NCI-H748 (cell line): ENCODE results near the gene ANXA10.
"Not testable (repeated sequence)": the region's sequence is repeated elsewhere in the genome, so short reads cannot be mapped to it uniquely, and the experiment has no call there.

Experiments
- DNase-seq: peaks from one replicate; lab custom pipeline; 2025; ENCODE audit not compliant: unreplicated experiment; lab: John Stamatoyannopoulos, UW

The ANXA10 gene, protein sequence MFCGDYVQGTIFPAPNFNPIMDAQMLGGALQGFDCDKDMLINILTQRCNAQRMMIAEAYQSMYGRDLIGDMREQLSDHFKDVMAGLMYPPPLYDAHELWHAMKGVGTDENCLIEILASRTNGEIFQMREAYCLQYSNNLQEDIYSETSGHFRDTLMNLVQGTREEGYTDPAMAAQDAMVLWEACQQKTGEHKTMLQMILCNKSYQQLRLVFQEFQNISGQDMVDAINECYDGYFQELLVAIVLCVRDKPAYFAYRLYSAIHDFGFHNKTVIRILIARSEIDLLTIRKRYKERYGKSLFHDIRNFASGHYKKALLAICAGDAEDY

DNA sequence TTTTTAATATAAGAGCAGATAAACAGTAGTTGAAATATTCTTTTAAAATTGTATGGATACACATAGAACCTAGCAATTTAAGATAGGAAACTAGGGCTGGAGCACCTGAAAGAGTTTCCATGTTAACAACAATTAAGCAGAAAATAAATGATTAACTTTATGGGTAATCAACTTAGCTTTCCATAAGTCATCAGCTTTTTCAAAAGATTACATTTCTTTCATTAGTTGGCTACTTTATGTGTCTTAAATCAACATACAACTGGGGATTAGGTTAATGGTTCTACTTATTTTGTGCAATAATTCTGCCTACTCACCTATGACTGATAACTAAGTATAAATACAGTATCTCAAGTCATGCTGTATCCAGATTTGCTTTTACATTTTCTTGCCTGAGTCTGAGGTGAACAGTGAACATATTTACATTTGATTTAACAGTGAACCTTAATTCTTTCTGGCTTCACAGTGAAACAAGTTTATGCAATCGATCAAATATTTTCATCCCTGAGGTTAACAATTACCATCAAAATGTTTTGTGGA is at the start of gene ANXA10:
TSS of gene ANXA10 (plus strand) at position 362 of the 537 bp plus-strand sequence. CDS start at position 526, 164 bp downstream.
- DNase-seq = no peak

DNA sequence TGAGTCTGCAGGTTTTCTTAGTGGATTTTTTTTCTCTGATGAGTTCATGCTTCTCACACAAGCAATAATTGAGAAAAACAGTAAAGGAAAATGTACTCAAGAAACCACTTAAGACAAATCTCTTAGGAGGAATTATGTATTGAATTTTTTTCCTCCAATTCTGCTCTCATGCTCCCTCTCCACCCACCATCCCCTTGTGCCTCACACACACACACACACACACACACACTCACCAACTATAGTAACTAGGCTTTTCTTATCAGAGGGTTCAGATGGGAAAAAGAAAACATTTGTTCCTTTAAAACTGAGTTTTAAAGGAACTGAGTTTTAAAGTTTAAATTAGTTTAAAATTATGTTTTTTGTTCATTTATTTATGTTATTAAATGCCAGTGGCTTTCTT is 47.0 kb upstream of the ANXA10 start:
- no peak for DNase-seq

DNA sequence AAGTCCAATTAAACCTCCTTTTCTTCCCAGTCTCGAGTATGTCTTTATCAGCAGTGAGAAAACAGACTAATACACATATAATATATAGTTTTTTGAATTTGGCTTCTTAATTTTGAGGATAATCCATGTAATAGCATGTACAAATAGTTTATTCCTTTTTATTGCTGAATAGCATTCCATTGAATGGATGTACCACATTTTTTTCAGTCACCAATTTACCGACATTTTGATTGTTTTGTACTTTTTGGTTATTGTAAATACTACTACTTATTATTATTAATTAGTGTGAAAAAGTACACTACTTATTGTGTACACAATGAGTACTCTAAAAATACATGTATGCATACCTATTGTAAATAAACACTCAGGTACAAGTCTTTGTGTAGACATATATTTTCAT is 42.3 kb upstream of the ANXA10 start:
- DNase-seq = no peak

DNA sequence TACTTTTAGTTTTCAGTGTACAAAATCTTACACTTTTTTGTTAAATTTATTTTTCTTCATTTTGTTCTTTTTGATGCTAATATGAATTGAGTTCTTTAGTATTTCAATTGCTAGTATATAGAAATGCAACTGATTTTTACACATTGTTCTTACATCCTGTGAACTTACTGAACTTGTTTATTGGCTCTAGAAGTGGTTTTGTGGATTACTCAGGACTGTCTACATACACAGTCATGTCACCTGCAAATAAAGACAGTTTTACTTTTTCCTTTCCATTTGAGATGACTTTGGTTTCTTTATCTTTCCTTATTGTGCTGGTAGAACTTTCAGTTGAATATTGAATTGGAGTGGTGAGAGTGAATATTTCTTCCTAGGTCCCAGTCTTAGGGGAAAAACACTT is 40.8 kb upstream of the ANXA10 start:
- DNase-seq = no peak

DNA sequence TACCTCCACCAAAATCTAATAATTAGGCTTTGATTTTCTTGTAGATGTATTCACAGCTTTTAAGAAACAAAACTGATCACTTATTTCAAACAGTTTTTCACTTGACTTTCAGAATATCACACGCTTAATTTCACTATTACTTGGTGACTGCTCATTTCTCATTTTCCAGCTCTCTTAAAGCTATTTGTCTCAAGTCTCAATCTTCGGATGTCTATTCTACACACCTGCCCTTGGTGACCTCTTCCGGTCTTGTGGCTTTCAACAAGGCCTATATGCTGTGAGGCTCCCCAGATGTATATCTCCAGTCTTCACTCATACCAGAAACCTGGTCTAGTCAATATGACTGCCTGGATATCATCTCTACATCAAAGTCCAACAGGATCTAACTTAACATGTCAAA is 34.9 kb upstream of the ANXA10 start:
- DNase-seq = no peak

DNA sequence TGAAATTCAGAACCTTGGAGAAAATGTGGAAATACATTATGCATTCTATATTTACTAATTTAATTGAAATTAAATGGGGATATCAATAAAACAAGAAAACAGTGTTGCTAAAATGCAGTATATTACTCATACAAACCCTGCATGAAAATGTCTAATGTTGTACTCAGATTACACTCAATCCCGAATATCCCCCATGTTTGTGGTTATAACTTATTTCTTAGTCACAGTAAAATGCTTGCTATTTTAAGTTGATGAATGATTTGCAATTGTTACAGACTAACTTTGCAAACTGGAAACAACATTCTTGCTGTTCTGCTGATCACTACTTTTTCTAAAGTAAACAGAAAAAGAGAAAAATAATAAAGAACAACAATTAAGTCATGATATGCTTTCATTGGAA is 33.1 kb upstream of the ANXA10 start:
- DNase-seq = no peak

DNA sequence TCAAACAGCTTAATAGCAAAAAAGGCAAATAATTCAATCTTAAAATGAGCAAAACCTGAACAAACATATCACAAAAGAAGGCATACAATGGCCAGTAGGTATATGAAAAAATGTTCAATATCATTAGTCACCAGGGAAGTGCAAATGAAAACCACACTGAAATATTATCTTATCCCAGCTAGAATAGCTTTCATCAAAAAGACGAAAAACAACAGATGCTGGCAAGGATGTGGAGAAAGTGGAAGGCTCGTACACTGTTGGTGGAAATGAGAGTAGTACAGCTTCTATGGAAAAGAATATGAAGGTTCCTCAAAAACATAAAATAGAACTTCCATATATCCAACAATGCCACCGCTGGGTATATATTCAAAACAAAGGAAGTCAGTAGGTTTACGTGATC is 29.3 kb upstream of the ANXA10 start:
- DNase-seq = no peak

DNA sequence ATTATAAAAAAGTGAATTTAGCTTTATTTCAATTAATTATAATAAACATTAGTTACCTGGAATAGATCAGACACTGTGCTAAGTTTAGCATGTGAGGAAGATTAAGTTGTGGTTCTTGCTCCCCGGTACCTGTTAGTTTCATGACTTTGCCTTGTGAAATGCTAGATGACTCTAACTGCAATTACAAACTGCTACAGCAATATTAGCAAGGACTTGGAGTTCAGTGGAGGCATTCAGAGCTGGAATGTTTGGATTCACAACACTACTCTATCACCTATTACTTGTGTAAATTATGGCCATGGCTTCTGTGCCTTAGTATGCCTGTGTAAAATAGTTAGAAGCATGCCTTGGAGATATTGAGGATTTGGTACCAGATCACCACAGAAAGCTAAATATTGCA is 21.4 kb upstream of the ANXA10 start:
- no peak for DNase-seq

DNA sequence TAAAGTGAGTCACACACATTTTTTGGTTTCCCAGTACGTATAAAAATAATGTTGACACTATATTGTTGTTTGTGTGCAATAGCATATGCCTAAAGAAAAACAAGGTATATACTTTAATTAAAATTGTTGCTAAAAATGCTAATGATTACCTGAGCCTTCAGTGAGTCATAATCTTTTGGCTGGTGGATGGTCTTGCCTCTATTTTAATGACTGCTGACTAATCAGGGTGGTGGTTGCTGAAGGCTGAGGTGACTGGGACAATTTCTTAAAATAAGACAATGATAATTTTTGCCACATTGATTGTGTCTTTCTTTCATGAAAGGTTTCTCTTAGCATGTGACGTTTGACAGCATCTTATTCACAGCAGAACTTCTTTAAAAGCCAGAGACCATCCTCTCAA is 21.0 kb upstream of the ANXA10 start:
- no peak for DNase-seq

DNA sequence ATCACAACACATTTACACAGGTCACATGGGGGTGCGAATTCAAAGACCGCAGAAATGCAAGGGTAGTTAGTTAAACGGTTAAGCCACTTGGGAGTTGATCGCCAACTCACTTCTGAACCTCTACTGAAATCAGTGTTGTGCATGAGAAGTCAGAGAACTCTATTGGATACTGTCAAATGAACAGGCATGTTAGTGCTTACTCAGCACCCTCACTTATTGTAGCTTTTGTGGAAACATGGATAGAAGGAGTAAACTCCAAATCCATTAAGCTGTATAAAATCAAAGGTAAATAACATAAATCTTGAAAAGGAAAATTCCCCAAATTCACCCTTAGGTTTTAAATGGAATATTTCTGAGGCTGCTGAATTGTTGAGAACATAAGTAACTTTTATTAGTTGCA is 17.5 kb upstream of the ANXA10 start:
- DNase-seq = no peak

DNA sequence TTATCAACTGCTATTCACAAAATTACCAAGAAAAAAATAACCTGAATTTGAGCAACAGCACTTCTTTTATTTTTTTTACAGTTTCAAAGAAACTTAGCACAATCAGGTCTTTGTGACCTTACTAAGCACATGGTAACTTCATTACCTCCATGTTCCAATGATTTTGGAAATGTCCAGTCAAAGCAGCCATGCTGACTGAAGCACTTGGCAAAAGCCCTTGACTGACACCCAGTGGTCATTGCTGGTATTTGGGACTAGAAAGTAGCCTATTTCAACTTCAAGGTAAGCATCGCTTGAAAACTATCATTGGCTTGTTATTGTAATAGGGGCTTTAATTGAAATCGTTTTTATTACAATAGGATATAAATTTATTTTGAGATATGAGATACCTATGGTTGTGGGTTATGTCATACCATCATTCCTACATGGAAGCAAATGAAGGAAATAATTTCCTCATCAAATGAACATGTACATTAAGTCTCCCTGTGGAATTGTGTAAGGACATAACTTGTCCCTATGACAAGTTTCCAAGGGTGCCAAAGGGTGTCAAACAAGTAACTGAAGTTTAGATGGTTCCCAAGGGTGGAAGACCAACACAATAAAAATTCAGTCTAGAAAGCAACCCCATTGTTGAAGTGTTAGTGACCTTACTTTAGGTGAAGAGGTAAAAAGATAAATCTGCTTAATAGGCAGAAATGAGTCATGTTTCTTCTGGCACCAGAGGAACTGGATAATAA is 15.2 kb upstream of the ANXA10 start:
- peak; percentile 64 for DNase-seq

DNA sequence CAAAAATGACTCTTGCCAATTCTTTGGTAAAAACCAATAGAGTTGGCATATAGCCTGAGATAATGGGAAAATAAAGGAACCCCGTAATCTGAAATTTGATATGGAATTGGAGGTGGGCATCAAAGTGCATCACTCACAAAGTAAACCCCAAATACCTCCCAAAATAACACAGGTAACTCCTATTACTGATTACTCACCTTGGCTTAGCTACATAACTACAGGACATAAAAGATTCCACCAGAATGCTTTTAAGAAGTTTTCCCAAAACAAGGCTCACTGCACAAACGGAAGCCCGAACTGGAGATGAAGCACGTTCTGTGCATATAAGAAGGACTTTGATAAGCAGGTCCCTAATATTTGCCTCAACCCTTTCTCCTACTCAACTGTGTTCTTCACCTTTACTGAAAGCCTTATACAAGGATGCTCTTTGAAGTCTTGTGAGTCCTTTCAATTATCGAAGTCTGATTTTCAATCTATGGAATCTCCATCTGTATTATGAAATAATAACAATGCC is 14.6 kb upstream of the ANXA10 start:
- DNase-seq = no peak

DNA sequence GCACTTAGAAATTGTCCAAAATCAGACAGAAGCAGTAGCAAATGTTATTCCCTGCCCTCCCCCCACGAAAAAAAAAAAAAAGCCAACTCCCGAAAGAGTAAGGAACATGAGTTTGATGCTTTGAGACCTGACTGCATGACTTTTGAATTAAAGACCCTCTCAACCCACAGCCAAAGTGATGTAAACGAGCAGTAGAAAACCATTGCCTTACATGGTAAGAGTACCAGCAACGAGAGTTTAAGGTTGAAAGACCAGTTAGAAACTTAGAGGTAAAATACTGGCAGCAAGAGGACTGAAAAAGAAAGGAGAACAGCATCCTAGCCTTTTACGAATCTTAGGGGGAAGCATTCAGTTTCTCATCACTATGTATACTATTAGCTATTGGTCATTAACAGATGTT is 10.0 kb upstream of the ANXA10 start:
- DNase-seq = no peak

DNA sequence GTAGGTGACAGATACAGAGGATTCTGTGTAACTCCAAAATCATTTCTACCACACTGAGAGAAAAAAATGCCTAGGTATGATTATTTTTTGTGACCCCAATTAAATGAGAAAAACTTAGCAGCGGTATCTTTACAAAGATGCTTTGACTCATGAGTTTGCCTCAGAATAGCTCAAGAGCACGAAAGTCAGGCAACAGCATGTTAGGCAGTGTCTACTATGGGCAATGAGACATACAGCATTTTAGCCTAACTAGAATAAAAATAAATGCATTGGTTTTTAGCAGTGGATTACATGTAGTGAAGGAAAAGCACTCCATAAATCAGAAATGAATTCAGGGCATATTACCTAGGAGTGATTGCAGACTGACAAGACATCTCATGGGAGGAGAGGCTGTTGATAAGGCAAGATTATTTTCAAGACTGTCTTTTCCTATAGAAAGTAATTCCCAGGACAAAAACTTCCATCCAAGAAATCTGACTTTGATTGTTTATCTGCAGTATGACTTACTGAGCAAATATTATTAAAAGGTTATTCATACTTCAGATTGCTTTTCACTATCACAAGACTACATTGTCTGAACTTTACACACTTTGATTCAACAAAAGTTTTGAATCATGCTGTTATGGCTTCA is 3.6 kb downstream of the ANXA10 start:
- no peak for DNase-seq

DNA sequence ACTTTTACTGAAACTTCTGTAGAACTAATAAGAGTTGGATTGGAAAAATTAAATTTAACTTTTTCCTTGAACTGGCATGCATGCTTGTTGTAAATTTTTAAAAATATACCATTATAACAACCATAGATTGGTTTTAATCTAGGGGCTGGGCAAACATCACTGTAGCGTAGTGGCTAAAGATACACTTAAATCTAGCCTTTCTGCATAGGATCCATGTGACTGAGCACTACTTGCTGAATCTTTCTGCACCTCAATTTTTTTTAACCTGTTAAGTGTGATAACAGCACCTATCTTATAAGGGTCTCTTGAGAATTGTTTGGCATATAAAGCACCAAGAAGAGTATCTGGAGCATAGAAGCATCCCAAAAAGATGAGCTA is 4.1 kb downstream of the ANXA10 start:
- DNase-seq = no peak

DNA sequence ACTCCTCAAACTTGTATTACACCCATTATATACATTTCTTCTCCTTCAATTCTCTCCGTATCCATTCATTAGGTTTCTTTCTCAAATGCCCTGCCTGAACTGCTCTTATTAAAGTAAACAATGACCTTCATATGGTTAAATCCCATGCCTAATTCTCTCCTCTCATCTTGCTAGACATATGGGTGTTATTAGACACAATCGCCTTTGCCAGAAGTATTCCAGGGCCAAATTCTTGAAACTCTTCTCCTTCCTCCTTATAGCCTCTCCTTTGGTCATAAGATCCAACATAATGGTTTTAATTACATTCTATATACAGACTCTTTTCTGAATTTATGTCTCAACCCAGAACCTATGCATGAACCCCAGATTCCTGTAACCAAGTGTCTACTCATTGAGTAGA is 4.8 kb downstream of the ANXA10 start:
- DNase-seq = no peak

DNA sequence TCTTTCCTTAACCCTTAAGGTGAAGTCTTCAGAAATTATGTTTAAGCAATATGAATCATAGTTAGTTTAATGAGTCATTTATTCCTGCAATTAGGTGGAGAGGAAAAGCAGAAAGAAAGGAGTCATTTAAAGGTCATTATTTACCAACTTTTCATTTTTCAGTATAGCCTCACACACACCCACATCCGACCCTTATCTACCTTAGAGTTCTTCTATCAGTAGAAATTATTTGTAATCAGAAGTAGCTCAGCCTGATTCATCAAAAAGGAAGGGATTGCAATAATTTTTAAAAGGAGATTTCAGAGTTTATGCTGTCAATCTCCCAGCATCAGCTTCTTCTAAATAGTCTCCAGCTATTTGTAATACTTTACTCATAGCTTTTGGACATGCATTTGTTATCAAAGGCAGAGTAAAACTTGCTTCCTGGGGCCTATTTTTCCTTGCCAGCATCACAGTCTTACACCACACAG is 5.9 kb downstream of the ANXA10 start:
- no peak for DNase-seq

DNA sequence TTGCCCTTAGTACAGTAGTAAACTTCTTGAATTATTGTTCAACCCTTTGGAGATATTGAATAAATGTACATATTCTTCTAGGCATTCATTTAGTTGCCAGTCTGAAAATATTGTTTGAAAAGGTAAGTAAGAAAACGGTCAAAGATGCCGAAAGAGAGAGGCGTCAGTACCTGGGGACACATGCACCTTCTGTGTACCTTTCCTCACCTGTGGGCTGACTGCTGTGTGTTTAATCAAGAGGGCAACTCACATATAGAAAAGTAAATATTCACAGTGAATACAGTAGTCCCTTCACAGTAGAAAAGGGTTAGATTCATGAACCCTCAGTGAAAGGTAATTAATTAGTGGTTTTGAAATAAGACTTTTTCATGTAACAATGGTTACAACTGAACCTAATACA is 6.9 kb downstream of the ANXA10 start:
- peak; percentile 7 for DNase-seq

DNA sequence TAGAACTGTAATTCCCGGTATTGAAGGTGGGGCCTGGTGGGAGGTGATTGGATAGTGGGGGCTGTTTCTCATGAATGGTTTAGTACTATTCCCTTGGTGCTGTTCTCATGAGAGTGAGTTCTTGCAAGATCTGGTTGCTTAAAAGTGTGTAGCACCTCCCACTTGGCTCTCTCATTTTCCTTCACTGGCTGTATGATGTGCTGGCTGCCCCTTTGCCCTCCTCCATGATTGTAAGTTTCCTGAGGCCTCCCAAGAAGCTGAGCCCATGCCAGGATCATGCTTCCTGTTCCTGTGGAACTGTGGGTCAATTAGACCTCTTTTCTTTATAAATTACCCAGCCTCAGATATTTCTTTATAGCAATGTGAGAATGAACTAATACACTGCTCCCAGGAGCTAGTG is 8.7 kb downstream of the ANXA10 start:
- DNase-seq = no peak

DNA sequence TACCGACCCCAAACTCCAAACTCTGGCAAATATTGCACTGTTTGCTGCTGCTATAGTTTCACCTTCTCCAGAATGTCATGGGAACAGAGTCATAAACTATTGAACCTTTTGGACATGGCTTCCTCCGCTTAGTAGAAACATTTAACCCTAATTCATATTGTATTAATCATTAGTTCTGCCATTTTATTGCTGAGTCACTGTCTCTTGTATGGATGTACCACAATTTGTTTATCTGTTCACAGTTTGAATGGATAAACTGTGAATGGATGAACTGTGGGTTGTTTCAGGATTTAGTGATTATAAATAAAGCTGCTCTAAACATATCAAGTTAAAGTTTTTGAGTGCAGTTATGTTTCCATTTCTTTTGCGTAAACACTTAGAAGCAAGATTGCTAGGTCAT is 10.1 kb downstream of the ANXA10 start:
- DNase-seq = no peak

DNA sequence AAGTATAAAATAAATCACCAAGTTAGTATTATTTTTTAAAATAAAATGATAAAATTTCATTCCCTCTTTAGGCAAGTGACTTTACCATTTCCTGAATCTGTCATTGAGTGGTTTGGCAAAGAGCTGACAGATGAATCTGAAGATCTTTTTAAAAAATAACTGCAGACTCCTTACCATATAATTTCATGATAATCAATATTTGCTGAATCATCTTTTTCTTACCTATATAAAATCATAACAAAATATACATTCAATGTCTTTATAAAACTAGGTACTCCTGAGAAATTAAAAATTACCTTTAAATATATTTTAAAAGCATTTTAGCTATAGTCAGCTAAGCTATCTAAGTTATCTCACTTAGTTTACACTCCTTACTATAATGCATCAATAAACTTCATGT is 17.2 kb downstream of the ANXA10 start:
- DNase-seq = no peak

DNA sequence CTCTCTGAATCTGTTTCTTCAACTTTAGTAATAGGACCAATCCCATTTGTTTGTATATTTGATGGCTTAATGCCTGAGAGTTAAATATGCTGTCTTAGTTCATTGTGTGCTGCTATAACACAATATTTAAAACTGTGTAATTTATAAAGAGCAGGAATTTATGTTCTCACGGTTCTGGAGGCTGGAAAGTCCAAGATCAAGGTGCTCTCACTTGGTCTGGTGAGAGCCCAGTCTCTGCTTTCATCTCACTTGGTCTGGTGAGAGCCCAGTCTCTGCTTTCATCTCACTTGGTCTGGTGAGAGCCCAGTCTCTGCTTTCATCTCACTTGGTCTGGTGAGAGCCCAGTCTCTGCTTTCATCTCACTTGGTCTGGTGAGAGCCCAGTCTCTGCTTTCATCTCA is 20.7 kb downstream of the ANXA10 start:
- DNase-seq = not testable (repeated sequence)
